ENCODE results near the gene NKAIN2. TPM values are rescaled to one million over a fixed set of nuclear protein-coding genes. Genes with fewer than 3 reads are reported as not detected.

The NKAIN2 gene
- polyA plus RNA-seq, 1 donor, result 6.4 TPM

DNA sequence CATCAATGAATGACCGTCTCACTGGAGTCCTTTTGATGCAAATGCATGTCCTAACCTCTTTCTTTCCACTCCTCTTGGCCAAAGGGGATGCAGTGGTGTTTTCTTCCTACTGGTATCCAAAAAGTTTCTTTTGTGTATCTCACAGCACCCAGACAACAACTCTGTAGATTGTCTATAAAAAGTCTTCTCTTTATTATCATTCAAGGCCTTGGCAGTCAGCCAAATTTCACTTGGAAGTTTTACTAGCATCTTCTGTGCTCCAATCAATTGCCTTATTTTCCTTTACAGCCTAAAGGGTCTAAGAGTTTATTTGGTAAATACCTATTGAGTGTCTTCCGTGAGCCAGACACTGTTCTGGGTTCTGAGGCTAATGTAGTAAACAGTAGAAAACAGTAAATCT lies 1008.4 kb downstream of the NKAIN2 start:
- DNase-seq (ENCODE audit: low read depth), result no peak

DNA sequence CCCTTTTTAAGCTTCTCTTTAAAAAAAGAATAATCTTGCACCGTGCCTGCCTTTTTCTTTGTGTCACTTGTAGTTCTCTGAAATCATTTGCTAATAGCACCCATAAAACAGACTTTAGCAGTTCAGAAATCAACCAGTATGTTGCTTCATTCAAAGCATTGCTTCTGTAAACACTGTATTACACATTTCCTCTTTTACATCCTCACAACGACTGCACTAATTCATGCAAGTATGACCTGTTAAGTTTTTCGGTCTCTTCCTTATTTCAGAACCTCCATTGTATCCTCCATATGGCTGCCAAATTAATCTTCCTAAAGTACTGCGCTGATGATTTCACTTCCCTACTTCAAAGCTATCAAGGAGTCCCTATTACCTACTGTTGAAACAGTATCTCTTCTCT lies 1015.7 kb downstream of the NKAIN2 start:
- no peak for DNase-seq (ENCODE audit: low read depth)

- no peak for DNase-seq (ENCODE audit: low read depth)
Observed at GRCh38 chr6:124822204-124822613, 1018.5 kb downstream of the NKAIN2 start.

GRCh38 chr6:124822721-124823120 lies 1019.1 kb downstream of the NKAIN2 start:
- no peak for DNase-seq (ENCODE audit: low read depth)

- no peak for DNase-seq (ENCODE audit: low read depth)
Observed at GRCh38 chr6:124823240-124824111, 1019.8 kb downstream of the NKAIN2 start.

DNA sequence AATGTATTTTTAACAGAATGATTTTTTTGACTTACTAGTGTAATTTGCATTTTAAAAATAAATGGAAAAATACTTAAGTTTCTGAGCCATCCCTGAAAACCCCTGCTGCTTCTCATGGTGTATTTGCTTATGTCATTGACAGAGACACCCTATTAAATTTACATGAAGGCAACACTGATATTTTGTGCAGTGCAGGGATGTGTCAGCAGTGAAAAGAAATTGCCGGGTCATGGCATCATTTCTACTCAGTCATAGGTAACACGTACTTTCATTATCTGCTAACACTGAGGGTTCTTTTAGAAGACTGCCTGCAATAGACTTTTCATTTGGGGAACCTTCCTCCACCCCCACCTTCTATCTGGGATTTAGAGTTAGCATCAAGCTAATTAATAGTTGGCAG lies 1021.9 kb downstream of the NKAIN2 start:
- no peak for DNase-seq (ENCODE audit: low read depth)

DNA sequence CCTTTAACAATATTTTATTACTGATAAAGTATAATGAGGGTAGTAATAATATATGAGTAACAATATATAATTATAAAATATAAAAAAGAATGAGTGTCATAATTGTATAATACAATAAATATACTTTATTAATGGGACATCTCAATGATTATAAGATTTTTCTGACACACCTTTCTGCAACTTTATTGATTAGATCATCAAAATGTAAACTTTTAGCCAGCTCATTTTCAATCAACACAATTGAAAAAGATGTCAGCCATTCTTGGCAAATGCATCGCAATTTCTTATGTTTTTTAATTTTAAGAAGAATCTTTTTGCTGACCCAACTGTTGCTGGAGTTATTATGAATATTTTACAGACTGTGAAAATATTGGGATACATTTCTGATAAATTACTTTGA lies 1026.2 kb downstream of the NKAIN2 start:
- DNase-seq (ENCODE audit: low read depth), result no peak

DNA sequence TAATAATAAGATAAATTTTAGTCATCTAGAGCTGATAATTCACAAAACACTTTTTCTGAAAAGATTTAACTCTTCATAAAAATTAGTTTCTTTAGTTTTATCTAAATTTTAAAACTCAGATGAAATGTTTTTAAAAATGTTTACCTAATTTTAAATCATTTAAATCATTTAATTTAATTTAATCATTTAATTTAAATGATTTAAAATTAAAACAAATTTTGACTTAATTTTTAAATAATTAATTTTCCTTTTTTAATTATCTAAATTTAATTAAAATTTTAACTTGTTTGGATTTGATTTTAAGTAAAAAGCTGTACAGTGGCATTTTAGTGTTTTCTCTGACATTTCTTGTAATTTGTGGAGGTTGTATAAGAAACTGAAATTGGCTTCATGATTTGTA lies 1026.8 kb downstream of the NKAIN2 start:
- DNase-seq (ENCODE audit: low read depth), result no peak

GRCh38 chr6:124854338-124854922 lies 1050.8 kb downstream of the NKAIN2 start:
- DNase-seq (ENCODE audit: low read depth), result no peak

DNA sequence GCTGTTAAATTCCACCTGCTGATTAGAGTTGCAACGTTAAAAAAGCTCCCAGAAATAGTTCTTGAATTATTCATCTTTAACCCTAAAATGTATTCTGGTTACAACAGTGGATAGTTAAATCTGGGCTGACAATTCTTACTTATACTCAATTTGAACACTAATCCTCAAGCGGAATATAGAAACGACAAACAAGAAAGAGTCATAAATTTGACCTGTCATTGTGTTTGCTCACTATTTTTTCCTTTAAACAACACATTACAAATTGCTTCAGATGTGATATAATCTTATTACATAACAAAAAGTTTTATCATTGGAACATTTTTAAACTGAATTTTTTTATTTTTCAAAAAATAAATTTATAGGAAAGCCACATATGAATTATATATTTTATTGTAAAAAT lies 1054.1 kb downstream of the NKAIN2 start:
- no peak for DNase-seq (ENCODE audit: low read depth)

- no peak for DNase-seq (ENCODE audit: low read depth)
Observed at GRCh38 chr6:124858564-124858963, 1054.9 kb downstream of the NKAIN2 start.

- no peak for DNase-seq (ENCODE audit: low read depth)
Observed at GRCh38 chr6:124859366-124859765, 1055.7 kb downstream of the NKAIN2 start.

- DNase-seq (ENCODE audit: low read depth), result no peak
Observed at GRCh38 chr6:124866040-124866439, 1062.4 kb downstream of the NKAIN2 start.

DNA sequence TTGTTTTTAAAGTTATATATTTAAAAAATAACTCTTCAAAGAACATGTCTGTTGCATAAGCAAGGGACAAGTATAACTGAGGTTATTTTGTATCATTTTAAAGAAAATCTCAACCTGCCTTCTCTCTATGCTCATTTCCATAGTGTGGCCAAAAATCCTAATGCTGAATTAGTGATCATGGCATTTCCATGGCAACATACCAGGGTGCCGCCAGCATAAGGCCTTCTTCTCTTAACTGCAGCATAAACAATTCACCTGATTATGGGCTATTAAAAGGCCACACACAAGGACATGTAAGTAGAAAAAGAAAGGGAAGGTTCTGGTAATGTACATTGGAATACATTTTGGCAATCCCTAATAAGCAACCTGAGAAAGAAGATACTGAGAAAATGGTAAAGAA lies 1063.5 kb downstream of the NKAIN2 start:
- DNase-seq (ENCODE audit: low read depth), result no peak

- no peak for DNase-seq (ENCODE audit: low read depth)
Observed at GRCh38 chr6:124868481-124868880, 1064.8 kb downstream of the NKAIN2 start.

DNA sequence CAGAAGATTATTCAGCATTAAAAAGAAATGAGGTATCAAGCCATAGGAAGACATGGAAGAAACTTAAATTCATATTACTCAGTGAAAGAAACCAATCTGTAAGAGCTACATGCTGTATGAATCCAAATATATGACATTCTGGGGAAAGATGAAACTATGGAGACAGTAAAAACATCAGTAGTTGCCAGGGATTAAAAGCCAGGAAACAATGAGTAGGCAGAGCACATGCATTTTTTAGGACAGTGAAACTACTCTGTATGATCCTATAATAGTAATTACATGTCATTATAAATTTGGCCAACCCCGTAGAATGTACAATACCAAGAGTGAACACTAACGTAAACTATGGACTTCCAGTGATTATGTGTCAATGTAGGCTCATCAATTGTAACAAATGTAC lies 1065.8 kb downstream of the NKAIN2 start:
- peak; percentile 32 for DNase-seq (ENCODE audit: low read depth)

- peak; percentile 16 for DNase-seq (ENCODE audit: low read depth)
Observed at GRCh38 chr6:124870611-124871459, 1067.2 kb downstream of the NKAIN2 start.

GRCh38 chr6:124872361-124873065 lies 1068.8 kb downstream of the NKAIN2 start:
- no peak for DNase-seq (ENCODE audit: low read depth)

GRCh38 chr6:124873066-124873410 lies 1069.4 kb downstream of the NKAIN2 start:
- DNase-seq (ENCODE audit: low read depth), result no peak
